T-helper 1 cell treated with Interleukin-12 subunit alpha and Interleukin-12 subunit beta and Interleukin-4 antibody, amounts not matched to agents 30 μg/mL and 1 μg/mL, for 36 hours (primary cell): ENCODE data around the gene RAMACL.

Source experiments
- H3K27ac Mint-ChIP-seq: one replicate; pipeline ENCODE4 v1.8.0; 2021; ENCODE audit warnings: mild to moderate bottlenecking, mixed read lengths
- H3K27me3 Mint-ChIP-seq: one replicate; pipeline ENCODE4 v1.8.0; 2021; ENCODE audit warnings: low read depth, mixed read lengths
- H3K36me3 Mint-ChIP-seq: one replicate; pipeline ENCODE4 v1.8.0; 2021; ENCODE audit warnings: low read depth, mixed read lengths
- H3K4me1 Mint-ChIP-seq: one replicate; pipeline ENCODE4 v1.8.0; 2021; ENCODE audit warnings: low read depth, mixed read lengths
- H3K4me3 Mint-ChIP-seq: one replicate; pipeline ENCODE4 v1.8.0; 2021; ENCODE audit warnings: mild to moderate bottlenecking, moderate library complexity, mixed read lengths
- H3K9me3 Mint-ChIP-seq: one replicate; pipeline ENCODE4 v1.8.0; 2021; ENCODE audit warnings: mixed read lengths

Gene RAMACL

GRCh38 chr6:166534658-166535406 lies 51.6 kb downstream of the RAMACL start:
- H3K9me3 Mint-ChIP-seq = peaks cover 1% of the 10 kb centered on the region
- no peak overlapping the region for H3K4me3 Mint-ChIP-seq
- peaks cover 4% of the 10 kb centered on the region for H3K4me1 Mint-ChIP-seq
- no peaks in the 10 kb centered on the region for H3K36me3 Mint-ChIP-seq
- H3K27me3 Mint-ChIP-seq = no peaks in the 10 kb centered on the region
- H3K27ac Mint-ChIP-seq = no peak overlapping the region

DNA sequence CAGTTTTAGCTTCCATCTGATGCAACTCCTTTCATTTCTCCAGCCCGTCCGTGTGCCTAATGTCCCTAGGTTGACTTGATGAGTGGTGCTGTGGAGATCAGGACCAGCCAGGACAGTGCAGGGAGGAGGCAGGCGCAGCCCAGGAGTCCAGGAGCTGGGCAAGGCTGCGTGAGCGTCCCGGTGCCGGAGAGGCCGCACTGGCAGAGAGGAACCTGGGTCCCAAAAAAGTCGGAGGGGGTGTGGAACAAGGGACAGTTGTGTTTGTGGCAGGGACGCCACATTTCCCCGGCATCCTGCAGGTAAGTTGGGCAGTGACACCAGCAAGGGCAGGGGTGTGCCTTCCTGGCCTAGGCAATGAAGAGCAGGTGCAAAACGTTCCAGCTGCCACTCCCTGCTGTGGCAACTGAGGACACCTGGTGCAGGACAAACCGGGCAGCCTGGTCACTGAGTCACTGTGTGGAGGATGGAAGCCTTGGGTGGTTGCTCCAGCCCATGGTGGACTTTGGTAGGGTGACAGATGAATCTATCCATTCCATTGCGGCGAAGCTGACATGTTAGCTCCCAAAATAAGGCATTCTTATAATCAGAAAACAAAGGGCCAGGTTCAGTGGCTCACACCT lies 53.2 kb downstream of the RAMACL start:
- Mint-ChIP-seq H3K9me3 (peaks cover 4% of the 10 kb centered on the region), H3K36me3 (no peaks in the 10 kb centered on the region), H3K4me1 (no peaks in the 10 kb centered on the region), H3K27ac (no peak overlapping the region), H3K4me3 (no peak overlapping the region), H3K27me3 (no peaks in the 10 kb centered on the region)
